K562 treated with DMSO at 1 percent for 24 hours (cell line): Measurements from ENCODE around the gene GALNT11. TPM values are rescaled to one million over a fixed set of nuclear protein-coding genes. Genes with fewer than 3 reads are reported as not detected.

ENCODE experiments used
- total RNA-seq: library from RNA; unstranded; fragments of 300-600 nt; gene quantifications from 2 replicates; pipeline ENCODE4 v1.2.3, GENCODE V29; 2022; ENCODE audit warnings: low read depth; ENCODE audit not compliant: insufficient read depth

GALNT11 gene
- total RNA-seq, result 35.1 and 35.3 TPM in 2 replicates

GRCh38 chr7:152025077-152025936 is at the start of gene GALNT11:
GALNT11 (plus strand) TSS chr7:152025674; CDS start chr7:152094228, 68,554 bp downstream.

Other genes with a start within 250 kb of the GALNT11 start
- gene PRKAG2, start 148.6 kb upstream of the GALNT11 start, total RNA-seq, result 1.9 and 2.4 TPM in 2 replicates
- gene GALNTL5, start 69.2 kb upstream of the GALNT11 start, total RNA-seq, result not detected in 2 replicates